Fibroblast of lung (primary cell): ENCODE measurements around the gene DDX19B.
"Not testable (repeated sequence)": the region's sequence is repeated elsewhere in the genome, so short reads cannot be mapped to it uniquely, and the experiment has no call there.

Experiments
- CTCF ChIP-seq, 2 donors: IDR thresholded peaks in 1 of 2; conservative IDR thresholded peaks in 1 of 2; 1 replicate in 1 of 2; 2 replicates in 1 of 2; pipeline ENCODE4 v1.5.1; 2011 to 2012; ENCODE audit warnings: low read length in 2 of 2, control low read depth in 1 of 2, inconsistent platforms in 1 of 2, low read depth in 1 of 2, mild to moderate bottlenecking in 1 of 2
- EZH2 ChIP-seq: IDR thresholded peaks from 2 replicates; pipeline ENCODE4 v1.5.1; 2012; ENCODE audit warnings: low read length, control low read depth, mild to moderate bottlenecking; ENCODE audit errors: missing control alignments

GRCh38 chr16:70307726-70308125, 8.7 kb downstream of the DDX19B start:
- TF ChIP-seq EZH2; CTCF (conservative IDR thresholded peaks at IDR 0.05 in 1 of 2, IDR thresholded peaks at IDR 0.05 in 1 of 2; ENCODE audit: low read depth in 1 of 2, low read length in 2 of 2): not testable (repeated sequence)
